Prostate gland (tissue), 2 donors: Measurements from ENCODE around the gene MSANTD2.

Experiments used
- CTCF ChIP-seq, 4 experiments: fragments of 200-600 bp in 2 of 4; fragments of 450-650 bp in 2 of 4; sonication (generic) in 2 of 4; IDR thresholded peaks; 1 replicate in 3 of 4; 2 replicates in 1 of 4; pipeline ENCODE4 v1.5.1; 2016 to 2019; ENCODE audit warnings: antibody characterized with exemption in 4 of 4, mild to moderate bottlenecking in 2 of 4, moderate library complexity in 2 of 4
- POLR2A ChIP-seq: fragments of 450-650 bp; IDR thresholded peaks from one replicate; pipeline ENCODE4 v1.6.1; 2016; ENCODE audit warnings: antibody characterized with exemption, mild to moderate bottlenecking
- POLR2AphosphoS5 ChIP-seq: sonication (generic); formaldehyde crosslinking; IDR thresholded peaks from one replicate; pipeline ENCODE4 v1.6.1; 2017; ENCODE audit warnings: antibody characterized with exemption

DNA sequence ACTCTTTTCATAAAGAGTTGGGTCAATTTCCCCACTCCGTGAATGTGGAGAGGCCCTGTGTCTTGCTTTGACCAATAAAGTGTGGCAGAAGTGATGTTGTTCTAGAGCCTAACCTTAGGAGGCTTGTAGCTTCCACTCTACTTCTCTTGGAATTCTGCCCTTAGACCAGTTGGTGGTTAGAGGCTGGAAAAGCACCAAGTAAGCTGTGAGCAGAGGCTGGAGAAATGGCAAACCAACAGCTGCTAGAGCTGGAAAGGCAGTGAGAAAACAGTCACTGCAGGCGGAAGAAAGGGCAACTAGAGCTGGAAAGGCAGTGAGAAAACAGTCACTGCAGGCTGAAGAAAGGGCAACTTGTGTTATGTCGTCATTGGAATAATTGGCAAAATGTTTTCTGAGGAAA, 29.8 kb upstream of the MSANTD2 start:
- TF ChIP-seq CTCF (IDR thresholded peaks at IDR 0.05) (no peak), POLR2A (no peak), POLR2AphosphoS5 (no peak)
